Measurements from ENCODE around the gene EIF2AK3. TPM values are rescaled to one million over a fixed set of nuclear protein-coding genes. Genes with fewer than 3 reads are reported as not detected.

The EIF2AK3 gene
- total RNA-seq, 1 donor from 2014 or later: 23.4 TPM

DNA sequence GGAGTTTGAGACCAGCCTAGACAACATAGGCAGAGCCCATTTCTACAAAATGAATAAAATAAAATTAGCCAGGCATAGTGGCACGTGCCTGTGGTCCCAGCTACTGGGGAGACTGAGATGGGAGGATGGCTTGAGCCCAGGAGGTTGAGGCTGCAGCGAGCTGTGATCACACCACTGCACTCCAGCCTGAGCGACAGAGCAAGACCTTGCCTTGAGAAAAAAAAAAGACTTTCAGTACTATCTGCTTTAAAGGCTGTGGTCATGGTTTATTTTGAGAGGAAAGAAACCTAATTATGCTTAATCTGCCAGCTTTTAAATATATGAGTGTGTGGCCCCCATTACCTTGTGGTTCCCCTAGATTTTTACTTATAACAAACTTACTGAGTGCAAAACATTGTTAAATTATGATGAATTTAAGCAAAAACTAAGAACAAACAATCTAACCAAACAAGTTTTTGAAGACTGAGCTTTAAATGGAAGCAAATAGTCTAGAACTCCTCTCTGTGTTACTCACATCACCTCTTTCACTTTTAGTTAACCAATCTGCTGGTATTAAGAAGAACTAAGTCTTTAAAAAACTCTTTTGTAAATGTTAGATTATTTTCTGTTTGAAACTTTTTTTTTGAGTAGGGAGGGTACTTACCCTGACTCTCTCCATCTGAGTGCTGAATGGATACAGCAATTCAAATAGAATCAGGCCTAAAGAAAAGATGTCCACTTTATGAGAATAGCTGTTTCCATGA, 65.4 kb downstream of the EIF2AK3 start:
- DNase-seq: no peak
- TF ChIP-seq CTCF (IDR thresholded peaks at IDR 0.05): no peak
- no peaks in the 10 kb centered on the region for H3K4me1 ChIP-seq
- H3K4me3 ChIP-seq: no peak overlapping the region
- no peaks in the 10 kb centered on the region for H3K27me3 ChIP-seq
- ATAC-seq: no peak
- H3K9me3 ChIP-seq: no peaks in the 10 kb centered on the region
- peaks cover 61% of the 10 kb centered on the region for H3K36me3 ChIP-seq
- H3K27ac ChIP-seq: no peak overlapping the region
- intact Hi-C loops (cut with DNase I): no loop called here

DNA sequence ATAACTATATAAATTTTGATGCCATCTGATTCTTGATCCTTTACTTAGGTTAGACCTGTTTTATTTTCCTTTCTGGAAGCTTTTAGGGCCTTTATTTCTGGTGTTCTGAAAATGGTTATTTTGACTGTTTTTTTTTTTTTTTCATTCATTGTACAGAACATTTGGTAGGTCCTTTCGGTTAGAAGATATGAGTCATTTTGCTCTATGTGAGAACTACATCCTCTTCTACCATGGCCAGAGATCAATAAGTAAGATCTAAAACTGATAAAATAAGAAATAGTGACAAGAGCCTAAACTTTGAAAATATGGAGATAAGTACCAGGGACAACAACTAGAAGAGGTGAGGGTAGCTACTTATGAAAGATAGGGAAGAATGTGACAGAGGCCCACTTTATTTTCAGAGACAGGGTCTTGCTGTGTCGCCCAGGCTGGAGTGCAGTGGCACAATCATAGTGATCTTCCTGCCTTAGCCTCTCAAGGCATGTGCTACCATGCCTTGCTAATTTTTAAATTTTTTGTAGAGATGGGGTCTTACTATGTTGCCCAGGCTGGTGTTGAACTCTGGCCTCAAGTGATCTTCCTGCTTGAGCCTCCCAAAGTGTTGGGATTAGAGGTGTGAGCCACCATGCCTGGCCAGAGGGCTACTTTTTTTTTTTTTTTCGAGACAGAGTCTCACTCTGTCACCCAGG, 66.5 kb downstream of the EIF2AK3 start:
- Histone ChIP-seq H3K4me3 (no peak overlapping the region), H3K9me3 (no peaks in the 10 kb centered on the region), H3K27me3 (no peaks in the 10 kb centered on the region), H3K36me3 (peaks cover 71% of the 10 kb centered on the region), H3K4me1 (no peaks in the 10 kb centered on the region), H3K27ac (no peak overlapping the region)
- ATAC-seq (no peak), DNase-seq (no peak)
- intact Hi-C loops (cut with DNase I): no loop called here
- TF ChIP-seq CTCF (IDR thresholded peaks at IDR 0.05): no peak

GRCh38 chr2:88557290-88557689, 70.0 kb downstream of the EIF2AK3 start:
- Histone ChIP-seq H3K36me3 (peaks cover 73% of the 10 kb centered on the region), H3K4me1 (no peaks in the 10 kb centered on the region), H3K9me3 (no peaks in the 10 kb centered on the region), H3K4me3 (no peak overlapping the region), H3K27me3 (no peaks in the 10 kb centered on the region), H3K27ac (no peak overlapping the region)
- ATAC-seq (no peak), DNase-seq (no peak)
- intact Hi-C loops (cut with DNase I): no loop called here
- TF ChIP-seq CTCF (IDR thresholded peaks at IDR 0.05): no peak

- H3K4me3 ChIP-seq: no peak overlapping the region
- H3K27ac ChIP-seq: no peak overlapping the region
- no peak for TF ChIP-seq CTCF (IDR thresholded peaks at IDR 0.05)
- no peaks in the 10 kb centered on the region for H3K9me3 ChIP-seq
- DNase-seq (no peak), ATAC-seq (no peak)
- no peaks in the 10 kb centered on the region for H3K4me1 ChIP-seq
- peaks cover 60% of the 10 kb centered on the region for H3K36me3 ChIP-seq
- intact Hi-C loops (cut with DNase I): no loop called here
- no peaks in the 10 kb centered on the region for H3K27me3 ChIP-seq
These were observed 71.2 kb downstream of the EIF2AK3 start for GRCh38 chr2:88556026-88556425.

DNA sequence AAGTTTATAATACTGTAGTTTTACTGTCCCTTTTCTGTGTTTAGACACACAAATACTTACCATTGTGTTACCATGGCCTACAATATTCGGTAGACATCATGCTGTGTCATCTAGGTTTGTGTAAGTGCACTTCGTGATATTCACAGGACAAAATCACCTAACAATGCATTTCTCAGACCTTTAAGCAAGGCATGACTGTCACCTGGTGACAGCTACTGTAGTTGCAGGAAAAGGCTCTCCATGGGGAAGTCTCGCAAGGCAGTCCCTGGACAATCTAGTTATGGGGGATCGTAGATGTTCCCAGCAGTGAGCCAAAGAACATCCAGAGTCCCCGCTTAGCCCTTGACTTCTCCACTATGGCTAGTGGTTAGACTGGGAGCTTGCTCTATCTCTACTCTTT, 73.1 kb downstream of the EIF2AK3 start:
- no peaks in the 10 kb centered on the region for H3K4me1 ChIP-seq
- H3K36me3 ChIP-seq: peaks cover 48% of the 10 kb centered on the region
- H3K9me3 ChIP-seq: no peaks in the 10 kb centered on the region
- intact Hi-C loops (cut with DNase I): no loop called here
- peaks cover 12% of the 10 kb centered on the region for H3K27me3 ChIP-seq
- no peak for DNase-seq
- H3K4me3 ChIP-seq: no peak overlapping the region
- TF ChIP-seq CTCF (IDR thresholded peaks at IDR 0.05): no peak
- peak; percentile 32 for ATAC-seq
- H3K27ac ChIP-seq: no peak overlapping the region

Measured in upper lobe of right lung (tissue), 1 donor.